GM15510 (cell line): ENCODE data around the gene PLA2R1.

Experiments
- POLR2A ChIP-seq: IDR thresholded peaks from 3 replicates; pipeline ENCODE4 v1.6.1; 2011; ENCODE audit warnings: borderline replicate concordance; ENCODE audit not compliant: insufficient read length; ENCODE audit errors: extremely low read depth

PLA2R1 gene

DNA sequence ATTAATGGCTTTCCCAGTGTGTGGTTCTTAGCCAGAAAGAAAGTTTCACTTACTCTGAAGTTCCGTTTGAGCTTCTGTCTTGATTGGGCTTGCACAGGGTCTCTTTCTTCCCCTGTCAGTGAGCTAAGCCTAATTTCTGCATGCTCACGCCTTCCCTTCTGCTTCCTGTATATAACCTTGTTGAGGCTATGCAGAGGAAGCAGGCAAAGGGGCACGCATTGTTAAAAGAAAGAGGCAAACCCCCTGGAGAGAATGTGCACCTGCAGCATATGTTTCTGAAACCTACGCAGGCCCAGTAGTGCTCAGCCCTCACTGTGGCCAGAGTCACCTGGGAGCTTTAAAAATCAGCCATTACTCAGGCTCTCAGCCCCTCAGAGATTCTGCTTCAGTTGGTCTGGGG is 14.5 kb upstream of the PLA2R1 start:
- no peak for TF ChIP-seq POLR2A

DNA sequence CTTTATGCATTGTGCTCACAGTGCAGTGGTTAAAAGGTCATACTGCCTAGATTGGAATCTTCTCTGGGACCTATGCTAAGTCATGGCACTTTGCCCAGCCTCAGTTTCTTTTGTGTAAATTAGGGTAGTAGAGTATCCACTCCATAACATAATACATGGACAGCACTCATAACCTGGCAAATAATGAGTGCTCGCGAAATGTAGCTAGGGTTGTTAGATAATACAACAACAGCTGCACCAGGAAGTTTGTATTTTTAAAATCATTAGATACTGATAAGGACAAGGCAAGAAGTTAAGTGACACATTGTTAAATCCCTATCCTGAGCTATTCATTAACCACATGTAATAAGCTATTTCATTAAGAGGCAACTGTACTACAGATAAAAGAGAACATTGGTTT is 13.8 kb upstream of the PLA2R1 start:
- TF ChIP-seq POLR2A: no peak

DNA sequence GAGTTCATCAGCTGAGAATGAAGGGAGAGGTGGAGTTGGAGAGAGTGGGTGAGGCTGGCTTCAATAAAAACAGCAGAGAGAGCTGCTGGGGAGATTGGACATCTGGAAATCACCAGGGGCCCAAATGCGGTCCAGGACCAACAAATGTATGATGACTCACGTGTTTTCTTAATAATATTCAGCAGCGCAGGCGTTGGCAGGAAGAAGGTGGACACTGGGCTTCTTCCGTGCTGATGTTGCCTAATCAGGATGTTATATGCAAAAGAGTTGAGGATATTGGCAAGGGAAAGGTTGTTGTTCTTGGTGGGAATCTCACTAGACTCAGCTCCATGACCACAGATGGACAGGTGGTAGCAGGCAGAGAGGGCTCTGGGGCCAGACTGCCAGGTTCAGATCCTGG is 12.8 kb upstream of the PLA2R1 start:
- no peak for TF ChIP-seq POLR2A

DNA sequence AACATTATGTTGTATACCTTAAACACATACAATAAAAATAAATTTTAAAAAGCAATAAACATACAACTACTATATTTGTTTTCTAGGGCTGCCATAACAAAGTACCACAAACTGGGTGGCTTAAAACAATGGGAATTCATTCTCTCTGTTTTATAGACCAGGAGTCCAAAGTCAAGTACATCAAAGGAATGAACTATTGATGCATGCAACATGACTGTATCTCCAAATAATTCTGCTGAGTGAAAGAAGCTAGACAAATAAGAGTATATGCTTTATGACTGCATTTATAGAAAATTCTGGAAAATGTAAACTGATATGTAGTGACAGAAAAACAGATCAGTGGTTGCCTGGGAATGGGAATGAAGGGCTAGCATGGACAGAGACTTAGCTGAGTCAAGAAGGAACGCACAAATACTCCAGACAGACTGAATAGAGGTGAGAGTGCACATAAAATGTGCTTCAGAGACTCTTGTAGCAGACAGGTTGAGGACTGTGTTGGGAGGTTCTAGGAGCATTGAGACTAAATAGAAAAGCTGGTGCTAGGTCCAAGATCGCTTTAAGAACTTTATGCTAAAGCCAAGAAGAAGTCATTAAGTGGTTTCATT is 11.0 kb upstream of the PLA2R1 start:
- no peak for TF ChIP-seq POLR2A

DNA sequence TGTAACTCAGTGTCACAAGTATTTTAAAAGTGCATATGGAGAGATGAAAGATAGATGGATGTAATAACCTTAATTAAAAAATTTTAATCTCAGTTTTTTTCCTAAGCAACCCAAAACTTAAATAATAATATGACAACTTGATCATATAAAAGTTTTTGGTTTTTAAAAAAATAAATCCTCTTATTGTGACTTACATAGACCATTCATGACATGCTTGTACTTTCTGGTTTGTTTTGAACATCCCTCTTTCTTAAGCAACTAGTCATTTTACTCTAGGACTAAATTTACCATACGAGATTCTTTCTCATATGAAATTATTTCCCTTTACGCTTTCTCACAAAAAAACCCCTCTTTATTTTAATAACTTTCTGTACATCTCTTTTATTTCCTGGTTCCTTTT is 6.5 kb upstream of the PLA2R1 start:
- no peak for TF ChIP-seq POLR2A

DNA sequence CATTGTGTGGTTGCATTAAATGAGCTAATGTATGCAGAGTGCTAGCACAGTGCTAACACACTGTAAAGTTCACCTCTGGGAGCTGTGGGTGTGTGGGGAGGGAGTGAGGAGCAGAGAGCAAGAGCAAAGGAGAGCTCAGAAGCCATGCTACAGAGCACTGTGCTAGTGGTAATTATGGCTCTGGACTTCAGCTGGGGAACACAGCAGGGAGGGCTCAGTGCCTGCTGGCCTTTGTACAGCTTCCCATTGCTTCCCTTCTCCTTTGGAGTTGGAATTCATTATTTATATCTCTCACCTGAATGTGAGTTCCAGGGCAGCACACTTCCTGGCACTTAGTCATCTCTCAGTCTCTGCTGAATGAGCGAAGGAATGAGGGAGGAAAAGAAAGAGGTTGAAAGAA is 2.5 kb upstream of the PLA2R1 start:
- TF ChIP-seq POLR2A: no peak

DNA sequence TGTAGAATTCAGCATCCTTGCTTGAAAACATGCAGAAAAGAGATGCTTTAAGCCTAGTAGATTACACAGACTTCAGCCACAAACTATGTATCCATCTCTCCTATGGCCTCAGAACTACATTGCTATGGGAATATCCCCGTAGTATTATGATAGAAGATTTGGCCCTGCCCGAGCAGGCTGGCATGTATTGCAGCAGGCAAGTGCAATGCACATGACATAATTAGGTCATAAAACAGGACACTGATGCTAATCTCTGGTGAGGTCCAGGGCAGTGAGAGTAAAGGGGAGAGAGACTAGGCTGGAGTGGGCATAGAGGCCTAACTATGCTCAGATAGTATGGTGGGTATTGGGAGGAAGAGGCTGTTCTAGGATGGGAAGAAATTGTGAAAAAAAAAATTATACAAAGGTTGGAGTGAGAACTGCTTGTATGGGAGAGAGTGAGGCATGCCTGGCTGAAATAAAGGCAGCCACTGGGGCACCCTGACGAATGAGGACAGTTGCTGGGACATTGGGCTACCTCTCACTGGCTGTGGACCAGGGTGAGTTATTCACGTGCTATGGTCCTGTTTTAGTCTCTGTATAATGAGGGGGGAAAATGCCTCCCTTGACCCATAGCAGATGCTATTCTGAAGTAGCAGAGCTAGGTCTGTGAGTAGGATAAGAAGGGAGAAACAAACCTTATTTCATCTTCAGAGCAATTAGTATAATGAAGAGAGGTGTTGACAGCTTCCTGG is 1.6 kb upstream of the PLA2R1 start:
- no peak for TF ChIP-seq POLR2A

DNA sequence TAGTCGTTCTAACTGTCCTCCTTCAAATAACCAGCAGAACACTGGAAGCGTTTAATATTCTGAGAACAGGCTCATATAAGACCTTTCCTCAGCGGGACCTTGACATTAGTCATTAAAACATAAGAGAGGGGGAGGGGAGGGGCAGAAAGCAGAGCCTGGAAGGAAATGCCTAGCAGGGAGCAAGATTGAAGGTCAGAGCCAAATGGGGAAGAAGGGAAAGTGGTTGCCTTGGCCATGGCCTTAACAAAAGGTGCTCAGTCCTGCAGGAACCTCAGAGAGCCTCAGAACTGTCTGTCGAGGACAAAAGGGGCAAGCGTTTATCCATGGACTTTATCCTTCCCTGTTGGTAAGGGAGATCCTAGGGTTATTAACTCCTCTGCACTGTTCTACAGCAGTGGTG is 856 bp upstream of the PLA2R1 start:
- no peak for TF ChIP-seq POLR2A

DNA sequence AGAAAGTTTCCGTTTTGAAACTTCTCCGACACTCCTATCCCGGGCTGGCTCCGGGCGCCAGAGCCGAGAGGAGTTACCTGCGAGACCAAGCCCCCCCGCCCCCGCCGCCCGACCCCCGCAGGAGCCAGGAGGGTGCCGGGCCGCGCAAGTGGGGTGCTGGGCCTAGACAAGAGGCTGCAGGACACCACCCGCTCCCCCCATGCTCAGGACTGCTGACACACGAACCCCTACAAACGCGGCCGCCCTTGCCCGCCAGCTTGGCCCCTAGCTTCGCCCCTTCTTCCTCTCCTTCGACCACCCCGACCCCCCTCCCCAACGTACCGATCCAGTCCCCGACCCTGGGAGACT is 497 bp downstream of the PLA2R1 start:
- TF ChIP-seq POLR2A: no peak

DNA sequence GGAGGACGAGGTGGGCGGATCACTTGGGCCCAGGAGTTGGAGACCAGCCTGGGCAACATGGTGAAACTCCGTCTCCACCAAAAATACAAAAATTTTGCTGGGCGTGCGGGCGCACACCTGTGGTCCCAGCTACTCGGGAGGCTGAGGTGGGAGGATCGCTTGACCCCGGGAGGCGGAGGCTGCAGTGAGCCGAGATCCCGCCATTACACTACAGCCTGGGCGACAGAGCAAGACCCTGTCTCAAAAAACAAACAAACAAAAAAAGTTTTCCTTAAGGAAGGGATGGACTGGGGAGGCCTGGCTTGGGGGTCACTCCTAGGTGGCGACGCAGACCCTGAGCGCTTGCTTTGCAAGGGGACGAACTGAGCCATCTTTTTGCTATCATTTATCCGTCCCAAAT is 882 bp downstream of the PLA2R1 start:
- no peak for TF ChIP-seq POLR2A

DNA sequence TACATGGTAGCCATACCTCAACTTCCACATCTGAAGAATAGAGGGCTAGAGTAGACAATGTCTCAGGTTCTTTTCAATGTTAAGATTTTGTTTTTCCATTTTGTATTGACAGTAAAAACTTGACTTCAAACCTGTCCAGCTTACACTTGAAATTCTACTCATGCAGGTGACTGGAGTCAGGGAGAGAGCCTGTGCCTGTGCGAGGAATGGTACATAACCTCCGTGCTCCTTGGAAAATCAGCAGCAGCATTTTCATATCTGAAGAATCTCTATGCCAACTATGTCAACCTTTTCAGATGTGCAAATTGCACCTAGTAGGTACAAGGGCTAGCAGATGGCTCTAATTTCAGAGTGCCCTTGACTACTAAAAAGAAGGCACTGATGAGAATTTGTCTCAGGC is 2.1 kb downstream of the PLA2R1 start:
- no peak for TF ChIP-seq POLR2A

DNA sequence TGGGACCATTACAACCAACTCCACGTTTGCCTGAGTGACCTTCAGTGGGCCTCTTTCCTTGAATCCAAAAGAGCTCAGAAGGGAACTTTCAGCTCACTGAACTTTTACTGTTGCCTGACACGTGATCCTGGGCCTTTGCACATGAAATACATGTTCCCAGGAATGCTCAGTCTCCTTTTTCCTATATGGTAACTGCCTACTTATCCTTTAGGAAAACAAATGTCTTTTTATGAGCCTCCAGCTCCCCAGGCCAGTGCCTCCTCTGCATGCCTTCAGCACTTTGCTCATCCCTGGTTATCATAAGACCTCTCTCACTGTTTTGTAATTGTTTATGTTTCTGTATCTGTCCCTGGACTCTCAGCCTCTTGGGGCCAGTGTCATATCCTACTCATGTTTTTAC is 5.1 kb downstream of the PLA2R1 start:
- no peak for TF ChIP-seq POLR2A

DNA sequence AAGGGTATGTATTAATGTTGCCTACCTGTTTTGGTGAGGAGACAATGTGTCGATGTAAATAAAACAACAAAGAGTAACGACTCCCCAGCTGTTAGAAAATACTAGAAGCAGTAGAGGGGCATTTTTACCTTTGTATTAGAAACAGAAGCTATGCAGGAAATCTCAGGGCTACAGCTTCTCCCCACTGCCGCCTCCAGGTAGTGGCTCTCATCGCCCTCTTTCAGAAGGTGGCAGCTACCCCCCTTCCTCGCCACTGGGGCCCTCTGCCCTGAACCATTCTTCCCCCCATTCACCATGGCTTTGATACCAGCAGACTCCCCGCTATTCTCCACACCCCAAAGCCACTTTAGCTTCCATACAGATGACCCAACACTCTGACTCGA is 6.7 kb downstream of the PLA2R1 start:
- no peak for TF ChIP-seq POLR2A

DNA sequence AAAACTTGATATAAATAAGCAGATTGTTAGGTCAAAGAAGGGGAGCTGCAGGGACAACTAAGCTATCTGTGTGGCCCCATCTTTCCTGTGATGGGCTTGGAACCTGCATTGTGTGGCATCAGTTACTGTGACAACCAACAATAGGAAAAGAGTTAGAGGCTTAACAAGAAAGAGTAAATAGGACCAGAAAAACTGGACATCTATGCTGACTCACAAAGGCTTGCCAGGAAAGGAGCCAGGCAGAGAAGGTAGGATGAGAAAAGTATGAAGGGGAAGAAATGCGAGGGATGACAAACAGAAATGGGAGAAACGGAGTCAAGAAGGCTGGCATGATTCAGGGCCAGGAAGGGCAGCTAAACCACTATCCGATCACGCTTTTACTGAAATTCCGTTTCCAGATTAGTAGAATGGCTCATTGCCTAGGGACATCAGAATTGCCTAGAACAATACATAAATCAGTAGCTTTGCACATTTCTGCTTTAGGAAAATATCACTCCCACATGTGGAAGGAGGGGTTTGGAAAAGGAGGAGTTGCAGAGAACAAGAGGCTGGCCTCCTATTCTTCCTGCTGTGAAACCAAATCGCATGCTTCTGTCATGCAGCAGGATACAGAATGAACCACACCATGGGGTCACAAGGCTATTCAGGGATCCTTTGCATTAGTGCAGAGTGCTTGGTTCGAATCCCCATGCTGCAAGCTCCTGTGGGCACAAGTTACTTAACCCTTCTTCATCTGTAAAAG is 7.3 kb downstream of the PLA2R1 start:
- TF ChIP-seq POLR2A: no peak

DNA sequence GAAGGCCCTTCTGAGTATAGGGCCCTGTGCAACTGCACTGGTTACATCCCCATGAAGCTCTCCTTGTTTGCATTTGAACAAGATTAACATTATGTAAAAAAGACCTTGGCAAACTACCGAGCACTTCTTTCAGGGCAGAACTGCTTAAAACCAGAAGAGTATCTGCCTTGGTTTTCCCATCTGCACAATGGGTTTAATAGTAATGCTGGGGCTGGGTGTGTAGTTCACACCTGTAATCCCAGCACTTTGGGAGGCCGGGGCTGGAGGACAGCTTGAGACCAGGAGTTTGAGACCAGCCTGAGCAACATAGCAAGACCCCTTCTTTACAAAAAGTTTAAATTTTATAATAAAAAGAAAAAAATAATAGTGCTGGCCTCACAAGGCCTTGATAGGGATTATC is 8.5 kb downstream of the PLA2R1 start:
- no peak for TF ChIP-seq POLR2A

DNA sequence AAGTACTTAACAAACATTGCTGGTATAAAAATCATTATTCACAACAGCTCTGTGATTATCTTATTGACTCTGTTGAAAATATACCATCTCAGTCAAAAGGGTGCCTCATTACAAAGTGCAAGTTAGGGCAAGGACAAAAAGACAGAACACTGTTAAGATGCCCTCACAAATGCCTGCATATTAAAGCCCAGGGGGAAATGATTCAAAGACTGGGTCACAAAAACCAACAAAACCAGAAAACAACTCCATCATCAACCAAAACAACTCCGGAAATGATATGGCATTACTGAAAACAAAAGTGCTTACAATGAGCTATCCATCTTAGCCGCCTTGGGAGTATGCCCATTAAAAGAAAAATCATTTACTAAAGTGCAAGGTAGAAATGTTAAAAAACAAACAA is 9.9 kb downstream of the PLA2R1 start:
- TF ChIP-seq POLR2A: no peak

DNA sequence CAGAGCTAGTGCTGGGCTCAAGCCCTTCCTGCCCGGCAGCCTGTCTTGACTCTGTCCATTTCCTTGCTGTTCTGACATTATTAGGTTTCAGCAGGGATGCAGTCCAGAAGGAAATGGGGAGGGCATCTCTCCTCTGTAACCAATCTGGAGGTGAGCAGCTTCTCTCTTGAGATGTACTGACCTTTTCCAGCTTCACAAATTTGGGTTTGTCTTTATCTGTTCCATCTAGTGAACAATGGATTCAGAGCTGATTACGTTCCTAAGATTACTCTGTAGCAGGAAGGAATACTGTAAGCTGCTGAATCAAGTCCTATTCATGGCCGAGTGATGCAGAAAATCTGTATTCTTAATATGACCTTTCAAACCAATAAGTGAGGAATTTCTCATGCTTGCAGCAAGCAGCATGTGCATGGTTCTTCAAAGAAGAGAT is 11.0 kb downstream of the PLA2R1 start:
- no peak for TF ChIP-seq POLR2A

DNA sequence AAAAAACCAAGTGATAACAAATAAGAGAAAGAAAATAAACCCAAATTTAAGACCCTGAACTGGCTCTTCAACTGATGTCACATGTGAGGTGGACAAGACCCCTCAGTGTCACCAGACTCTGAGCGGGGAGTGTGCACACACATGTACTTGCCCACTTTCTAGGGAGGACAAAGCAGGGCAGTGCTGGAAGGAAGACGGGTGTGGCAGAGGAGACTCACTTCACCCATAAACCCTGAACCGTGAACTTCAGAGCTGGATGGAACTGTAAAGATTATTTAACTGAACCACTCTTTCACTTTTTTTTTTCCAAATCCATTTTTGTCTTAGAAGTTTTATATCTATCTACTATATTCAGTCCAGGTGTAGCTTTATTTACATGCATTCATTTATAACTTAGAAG is 12.3 kb downstream of the PLA2R1 start:
- no peak for TF ChIP-seq POLR2A
